GM12872 (cell line): ENCODE results near the gene MLH3.

Experiments
- CTCF ChIP-seq: IDR thresholded peaks from 3 replicates; pipeline ENCODE4 v1.5.1; 2011; ENCODE audit warnings: low read depth, mild to moderate bottlenecking, low read length, moderate library complexity; ENCODE audit not compliant: insufficient read depth

MLH3 gene

DNA sequence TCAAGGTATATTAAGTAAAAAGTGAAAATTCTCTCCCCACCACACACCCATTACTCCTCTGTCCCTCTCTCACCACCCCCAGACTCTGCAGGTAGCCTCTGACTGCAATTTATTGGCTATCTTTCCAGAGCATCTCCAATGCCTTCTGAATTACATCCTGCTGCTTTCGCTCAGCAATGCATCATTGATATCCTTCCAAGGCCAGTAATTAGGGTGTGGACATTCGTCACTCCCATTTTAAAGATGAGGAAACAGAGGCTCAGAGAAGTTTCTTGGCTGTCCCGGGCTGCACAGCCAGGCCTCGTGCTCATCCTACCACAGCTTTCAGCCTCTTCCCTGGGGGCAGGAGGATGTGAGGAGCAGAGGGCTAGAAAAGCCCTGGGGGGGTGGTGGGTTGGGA, 72.2 kb downstream of the MLH3 start:
- no peak for TF ChIP-seq CTCF

GRCh38 chr14:74978416-74978947, 72.8 kb downstream of the MLH3 start:
- no peak for TF ChIP-seq CTCF

GRCh38 chr14:74977901-74978385, 73.3 kb downstream of the MLH3 start:
- no peak for TF ChIP-seq CTCF

DNA sequence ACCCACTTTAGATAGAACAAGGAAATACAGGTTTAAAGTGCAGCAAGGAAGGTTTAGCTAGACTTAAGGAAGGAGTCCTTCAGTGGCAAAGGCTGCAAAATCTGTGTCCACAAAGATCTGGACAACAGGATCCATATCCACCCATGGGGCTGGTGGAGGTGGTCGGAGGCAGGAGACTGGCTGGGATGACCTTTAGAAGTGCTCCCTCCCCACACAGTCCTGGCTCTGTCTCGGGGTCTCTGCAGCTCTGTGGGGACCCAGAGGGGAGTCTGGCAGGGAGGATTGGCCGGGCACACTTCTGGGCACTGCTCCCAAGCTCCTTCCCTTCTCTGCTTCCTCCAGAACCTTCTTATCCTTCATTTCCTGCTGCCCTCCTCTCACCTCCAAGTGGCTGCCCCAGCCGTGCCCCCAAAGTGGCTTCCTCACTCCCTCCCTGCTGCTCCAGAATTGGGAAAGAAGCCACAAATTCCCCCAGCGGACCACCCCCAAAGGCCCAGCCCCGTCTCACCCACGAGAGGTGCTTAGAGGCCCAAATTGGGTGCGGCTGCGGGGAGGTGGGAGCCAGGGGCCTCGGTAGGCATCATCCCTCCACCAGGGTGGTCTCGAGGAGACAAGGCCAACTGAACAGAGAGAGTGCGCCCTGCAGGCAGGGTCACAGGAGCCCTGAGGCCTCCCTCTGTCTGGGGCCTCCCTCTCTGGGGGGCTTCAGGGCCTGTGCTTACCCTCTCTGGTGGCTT, 73.9 kb downstream of the MLH3 start:
- TF ChIP-seq CTCF = no peak

- no peak for TF ChIP-seq CTCF
Measured at GRCh38 chr14:74976264-74977113, 74.8 kb downstream of the MLH3 start.

- no peak for TF ChIP-seq CTCF
Measured at GRCh38 chr14:74975059-74975810, 76.0 kb downstream of the MLH3 start.
